SK-N-SH (cell line): ENCODE measurements around the gene OR52E4. TPM values are rescaled to one million over a fixed set of nuclear protein-coding genes. Genes with fewer than 3 reads are reported as not detected.

Experiments used
- CTCF ChIA-PET: fragments of 300-600, 350-600 bp; formaldehyde crosslinking; extraction: SDS; loops from one replicate; lab custom pipeline; 2021; lab: Yijun Ruan, JAX
- POLR2A ChIA-PET: fragments of 350-600 bp; sonication (Branson Sonifier 250); formaldehyde crosslinking; extraction: SDS; loops from one replicate; lab custom pipeline; 2020; ENCODE audit warnings: antibody characterized with exemption, inconsistent platforms; lab: Yijun Ruan, JAX
- DNase-seq: peaks from one replicate; pipeline ENCODE4 v3.0.0; 2012
- H2AFZ ChIP-seq: fragments of 200-600 bp; sonication (generic); 2 replicates; pipeline ENCODE4 v1.8.1; 2016; ENCODE audit warnings: antibody characterized with exemption, mild to moderate bottlenecking, low read depth
- H3F3A ChIP-seq: fragments of 200-600 bp; sonication (generic); replicated peaks from 2 replicates; pipeline ENCODE3; 2016; ENCODE audit warnings: antibody characterized with exemption, mild to moderate bottlenecking; ENCODE audit not compliant: insufficient read depth
- H3K27ac ChIP-seq, 2 experiments: fragments of 200-500 bp in 1 of 2; fragments of 200-600 bp in 1 of 2; sonication (Bioruptor generic) in 1 of 2; sonication (generic), shearing (Covaris generic) in 1 of 2; 2 replicates each; pipeline versions ENCODE4 v1.5.1 to v1.6.1; 2014 to 2016; ENCODE audit warnings: low read depth in 2 of 2, inconsistent platforms in 1 of 2, low read length in 1 of 2, mild to moderate bottlenecking in 1 of 2, mixed read lengths in 1 of 2
- H3K27me3 ChIP-seq: fragments of 200-600 bp; sonication (generic), shearing (Covaris generic); 2 replicates; pipeline ENCODE4 v1.6.1; 2016; ENCODE audit warnings: mixed run types; ENCODE audit not compliant: insufficient read depth
- H3K36me3 ChIP-seq, 2 experiments: fragments of 200-500 bp in 1 of 2; fragments of 200-600 bp in 1 of 2; sonication (Bioruptor generic) in 1 of 2; sonication (generic) in 1 of 2; replicated peaks in 1 of 2; 2 replicates each; pipeline versions ENCODE3 to v1.5.1; 2014 to 2016; ENCODE audit warnings: low read length in 1 of 2, mild to moderate bottlenecking in 1 of 2; ENCODE audit not compliant: insufficient read depth in 2 of 2, control insufficient read depth in 1 of 2
- H3K4me1 ChIP-seq, 2 experiments: fragments of 200-500 bp in 1 of 2; fragments of 200-600 bp in 1 of 2; sonication (Bioruptor generic) in 1 of 2; sonication (generic), shearing (Covaris generic) in 1 of 2; 2 replicates each; pipeline versions ENCODE4 v1.5.1 to v1.6.1; 2014 to 2016; ENCODE audit warnings: low read depth in 1 of 2, low read length in 1 of 2, mixed run types in 1 of 2; ENCODE audit not compliant: insufficient read depth in 2 of 2, control insufficient read depth in 1 of 2
- H3K4me2 ChIP-seq: fragments of 200-600 bp; sonication (generic), shearing (Covaris generic); 2 replicates; pipeline ENCODE4 v1.6.1; 2017; ENCODE audit warnings: mixed run types
- H3K4me3 ChIP-seq, 2 experiments: fragments of 200-500 bp in 1 of 2; fragments of 200-600 bp in 1 of 2; sonication (Bioruptor generic) in 1 of 2; sonication (generic), shearing (Covaris generic) in 1 of 2; 2 replicates each; pipeline versions ENCODE4 v1.5.1 to v1.8.1; 2014 to 2016; ENCODE audit warnings: low read depth in 2 of 2, inconsistent platforms in 1 of 2, low read length in 1 of 2, mild to moderate bottlenecking in 1 of 2, mixed read lengths in 1 of 2, moderate library complexity in 1 of 2
- H3K79me2 ChIP-seq: fragments of 200-600 bp; sonication (generic); 2 replicates; pipeline ENCODE4 v1.8.1; 2017; ENCODE audit warnings: mild to moderate bottlenecking; ENCODE audit not compliant: insufficient read depth
- H3K9ac ChIP-seq: fragments of 200-600 bp; sonication (generic); 2 replicates; pipeline ENCODE4 v1.6.1; 2017; ENCODE audit warnings: mixed run types
- H3K9me2 ChIP-seq: fragments of 200-600 bp; sonication (generic); 2 replicates; pipeline ENCODE4 v1.6.1; 2017; ENCODE audit warnings: mixed run types
- H3K9me3 ChIP-seq: fragments of 200-600 bp; sonication (generic); 2 replicates; pipeline ENCODE4 v1.6.1; 2017; ENCODE audit warnings: mixed run types, mild to moderate bottlenecking, moderate library complexity
- H4K20me1 ChIP-seq: fragments of 200-600 bp; sonication (generic); 2 replicates; pipeline ENCODE4 v1.6.1; 2017; ENCODE audit warnings: mild to moderate bottlenecking, mixed run types; ENCODE audit not compliant: insufficient read depth
- EP300 ChIP-seq, 2 experiments: IDR thresholded peaks; 2 replicates each; pipeline versions ENCODE4 v1.4.0 to v1.6.1; 2012; ENCODE audit warnings: borderline replicate concordance in 1 of 2, low read depth in 1 of 2, low read length in 1 of 2
- FOSL2 ChIP-seq: IDR thresholded peaks from 2 replicates; pipeline ENCODE4 v1.4.0; 2012; ENCODE audit warnings: low read depth, mild to moderate bottlenecking, moderate library complexity, borderline replicate concordance
- GABPA ChIP-seq: IDR thresholded peaks from 2 replicates; pipeline ENCODE4 v1.4.0; 2012; ENCODE audit warnings: low read depth, mild to moderate bottlenecking
- MEF2A ChIP-seq: IDR thresholded peaks from 2 replicates; pipeline ENCODE4 v1.4.0; 2012; ENCODE audit warnings: low read depth, borderline replicate concordance
- REST ChIP-seq: IDR thresholded peaks from 2 replicates; pipeline ENCODE4 v1.6.1; 2012; ENCODE audit warnings: mild to moderate bottlenecking, low read depth, low read length, moderate library complexity
- RFX5 ChIP-seq: IDR thresholded peaks from 2 replicates; pipeline ENCODE4 v1.6.1; 2012; ENCODE audit warnings: mild to moderate bottlenecking, improper control_type of control experiment, low read length
- TEAD4 ChIP-seq: IDR thresholded peaks from 2 replicates; pipeline ENCODE4 v1.4.0; 2012; ENCODE audit warnings: mild to moderate bottlenecking, borderline replicate concordance; ENCODE audit not compliant: insufficient read depth
- ZBTB33 ChIP-seq: IDR thresholded peaks from 2 replicates; pipeline ENCODE4 v1.4.0; 2012; ENCODE audit warnings: low read depth, borderline replicate concordance
- WGBS: methylation state at CpG from one replicate; pipeline ENCODE4 v1.1.6; 2017; ENCODE audit warnings: low lambda C conversion rate; 5-methylcytosine and 5-hydroxymethylcytosine counted together
- polyA plus RNA-seq, 3 experiments: library from polyadenylated mRNA; depleted of rRNA; stranded (reverse); fragments of >200 nt; gene quantifications; 2 replicates each; pipeline ENCODE4 v1.2.3, GENCODE V29; 2012
- TF ChIP-seq, protein P1 (sequence below): fragments of 150-350 bp; IDR thresholded peaks from 2 replicates; pipeline ENCODE4 v1.6.1; 2017; ENCODE audit warnings: antibody characterized with exemption, low read length, low read depth, borderline replicate concordance
- TF ChIP-seq, protein P2 (sequence below): fragments of 150-350 bp; IDR thresholded peaks from 2 replicates; pipeline ENCODE4 v1.6.1; 2016; ENCODE audit warnings: mild to moderate bottlenecking, low read depth, low read length

OR52E4 gene
- polyA plus RNA-seq, 1 of the 3 experiments (the other 2 are of a cell fraction) = not detected

GRCh38 chr11:5931061-5931460, 50.6 kb downstream of the OR52E4 start:
- Histone ChIP-seq H3K9me2 (no peaks in the 10 kb centered on the region), H3K4me2 (no peak overlapping the region), H3K36me3 (no peaks in the 10 kb centered on the region), H3F3A (no peaks in the 10 kb centered on the region), H3K27me3 (peaks cover 41% of the 10 kb centered on the region), H3K9me3 (no peaks in the 10 kb centered on the region), H3K79me2 (no peaks in the 10 kb centered on the region), H4K20me1 (no peaks in the 10 kb centered on the region), H2AFZ (no peak overlapping the region), H3K27ac (no peak overlapping the region), H3K4me3 (no peak overlapping the region), H3K4me1 (no peaks in the 10 kb centered on the region), H3K9ac (no peak overlapping the region)
- ChIA-PET POLR2A (no interaction called here), CTCF (no interaction called here)
- WGBS = 9% methylated on average over 8 of the region's 8 CpGs
- TF ChIP-seq FOSL2 = no peak
- TF ChIP-seq ZBTB33 = no peak
- no peak for TF ChIP-seq RFX5
- DNase-seq = no peak

- Histone ChIP-seq H3K4me1 (no peaks in the 10 kb centered on the region), H3K4me2 (no peak overlapping the region), H3F3A (no peaks in the 10 kb centered on the region), H3K9ac (no peak overlapping the region), H3K27ac (no peak overlapping the region), H3K9me3 (no peaks in the 10 kb centered on the region), H3K36me3 (no peaks in the 10 kb centered on the region), H3K27me3 (peaks cover 41% of the 10 kb centered on the region), H3K79me2 (no peaks in the 10 kb centered on the region), H4K20me1 (no peaks in the 10 kb centered on the region), H3K9me2 (no peaks in the 10 kb centered on the region), H3K4me3 (no peak overlapping the region), H2AFZ (no peak overlapping the region)
- WGBS = 44% methylated on average over 11 of the region's 11 CpGs
- CTCF ChIA-PET = no interaction called here
- TF ChIP-seq REST (no peak), EP300 (IDR thresholded peaks at IDR 0.05; ENCODE audit: borderline replicate concordance in 1 of 2, low read depth in 1 of 2, low read length in 1 of 2) (no peak), MEF2A (no peak), ZBTB33 (no peak), GABPA (no peak), FOSL2 (no peak), TEAD4 (no peak)
- TF ChIP-seq, protein P1, sequence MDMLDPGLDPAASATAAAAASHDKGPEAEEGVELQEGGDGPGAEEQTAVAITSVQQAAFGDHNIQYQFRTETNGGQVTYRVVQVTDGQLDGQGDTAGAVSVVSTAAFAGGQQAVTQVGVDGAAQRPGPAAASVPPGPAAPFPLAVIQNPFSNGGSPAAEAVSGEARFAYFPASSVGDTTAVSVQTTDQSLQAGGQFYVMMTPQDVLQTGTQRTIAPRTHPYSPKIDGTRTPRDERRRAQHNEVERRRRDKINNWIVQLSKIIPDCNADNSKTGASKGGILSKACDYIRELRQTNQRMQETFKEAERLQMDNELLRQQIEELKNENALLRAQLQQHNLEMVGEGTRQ = no peak
- TF ChIP-seq, protein P2, sequence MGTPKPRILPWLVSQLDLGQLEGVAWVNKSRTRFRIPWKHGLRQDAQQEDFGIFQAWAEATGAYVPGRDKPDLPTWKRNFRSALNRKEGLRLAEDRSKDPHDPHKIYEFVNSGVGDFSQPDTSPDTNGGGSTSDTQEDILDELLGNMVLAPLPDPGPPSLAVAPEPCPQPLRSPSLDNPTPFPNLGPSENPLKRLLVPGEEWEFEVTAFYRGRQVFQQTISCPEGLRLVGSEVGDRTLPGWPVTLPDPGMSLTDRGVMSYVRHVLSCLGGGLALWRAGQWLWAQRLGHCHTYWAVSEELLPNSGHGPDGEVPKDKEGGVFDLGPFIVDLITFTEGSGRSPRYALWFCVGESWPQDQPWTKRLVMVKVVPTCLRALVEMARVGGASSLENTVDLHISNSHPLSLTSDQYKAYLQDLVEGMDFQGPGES = no peak
- no peak for DNase-seq
- POLR2A ChIA-PET = interaction anchor here (0.8 kb wide), 1 partner anchor 9 kb away, joined by 3 read pairs; the partner anchor contains the start of gene OR56A3
Observed at GRCh38 chr11:5932671-5933070, 52.2 kb downstream of the OR52E4 start.
